Fibroblast of skin of scalp (primary cell): ENCODE results near the gene TCF4.

Source experiments
- DNase-seq: peaks from one replicate; pipeline ENCODE4 v3.0.0-alpha.2; 2013

The TCF4 gene

DNA sequence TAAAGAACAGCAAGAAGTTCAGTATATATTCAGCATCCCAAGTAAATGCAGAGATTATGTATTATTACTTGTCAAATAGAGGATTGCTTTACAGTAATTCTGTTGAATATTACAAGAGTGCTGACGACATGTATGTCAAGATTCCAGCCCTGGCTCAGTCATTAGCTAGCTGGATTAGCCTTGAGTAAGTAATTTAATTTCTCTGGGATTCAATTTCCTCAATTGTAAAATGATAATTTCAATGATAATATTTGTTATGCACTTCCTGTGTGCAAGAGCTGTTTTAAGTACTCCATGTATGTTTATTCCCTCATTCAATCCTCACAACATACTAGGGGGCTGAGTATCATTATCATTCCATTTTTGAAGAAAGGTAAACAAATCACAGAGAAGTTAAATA lies 44.0 kb downstream of the TCF4 start:
- DNase-seq, result no peak

DNA sequence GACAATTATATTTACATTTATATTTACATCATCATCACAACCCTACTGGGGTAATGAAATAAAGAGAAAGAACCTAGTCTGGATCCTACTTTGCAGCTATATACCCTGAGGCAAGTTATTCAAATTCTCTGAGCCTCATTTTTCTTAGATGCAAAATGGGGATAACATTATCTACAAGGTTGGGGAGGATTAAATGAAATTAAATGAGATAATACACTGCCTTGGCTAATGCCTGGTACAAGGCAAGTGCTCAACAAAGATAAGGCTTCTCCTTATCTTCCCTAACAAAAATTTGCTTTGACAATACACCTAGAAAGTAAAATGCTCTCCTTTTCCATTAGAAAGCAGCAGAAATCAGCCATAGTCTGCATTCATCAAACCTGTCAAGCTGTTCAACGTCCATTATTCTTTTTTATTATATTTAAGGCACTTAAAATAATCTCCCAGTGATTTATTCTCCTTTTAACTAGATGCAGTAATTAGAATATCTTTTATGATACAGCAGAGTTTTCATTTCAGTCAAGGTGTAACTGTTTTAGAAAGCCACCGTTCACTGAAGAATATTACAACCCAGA lies 44.8 kb downstream of the TCF4 start:
- DNase-seq, result no peak

- peak; percentile 13 for DNase-seq
Measured at GRCh38 chr18:55541571-55541970, 46.4 kb downstream of the TCF4 start.

GRCh38 chr18:55539240-55539639 lies 48.8 kb downstream of the TCF4 start:
- DNase-seq, result peak; percentile 49

DNA sequence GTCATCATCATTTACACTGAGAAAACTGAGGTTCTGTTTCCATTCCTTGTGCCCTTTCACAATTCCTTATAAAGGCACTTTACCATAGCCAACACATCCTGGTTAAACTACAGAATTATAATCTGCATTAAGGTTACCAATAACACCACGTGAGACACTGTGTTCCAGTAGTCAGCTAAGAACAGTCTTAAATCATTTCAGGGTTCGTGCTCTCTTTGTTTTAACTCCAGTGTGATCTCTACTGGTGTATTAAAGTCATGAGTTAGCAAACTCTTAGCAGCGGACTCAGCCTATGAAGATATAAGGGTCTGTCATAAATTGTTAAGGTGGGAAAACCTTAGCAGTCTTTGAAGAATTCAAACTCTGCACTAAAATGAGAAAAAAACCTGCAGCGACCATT lies 53.0 kb downstream of the TCF4 start:
- no peak for DNase-seq

DNA sequence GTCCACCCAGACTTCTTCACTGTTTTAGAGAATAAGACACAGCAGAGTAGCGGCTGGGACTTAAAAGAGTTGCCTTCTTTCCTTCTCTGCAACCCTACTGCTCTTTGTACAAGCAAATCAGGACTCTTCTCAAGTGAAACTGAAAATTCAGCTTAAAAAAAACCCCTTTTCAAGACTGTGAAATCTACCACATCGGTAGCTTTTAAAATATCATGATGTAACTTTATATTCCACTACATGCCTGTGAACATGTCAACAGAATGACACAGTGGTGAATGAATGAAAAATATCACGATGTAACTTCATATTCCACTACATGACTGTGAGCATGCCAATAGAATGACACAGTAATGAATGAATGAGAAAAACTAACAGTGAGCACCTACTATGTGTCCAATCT lies 53.4 kb downstream of the TCF4 start:
- peak; percentile 63 for DNase-seq

- DNase-seq, result no peak
Measured at GRCh38 chr18:55530166-55530565, 57.8 kb downstream of the TCF4 start.

DNA sequence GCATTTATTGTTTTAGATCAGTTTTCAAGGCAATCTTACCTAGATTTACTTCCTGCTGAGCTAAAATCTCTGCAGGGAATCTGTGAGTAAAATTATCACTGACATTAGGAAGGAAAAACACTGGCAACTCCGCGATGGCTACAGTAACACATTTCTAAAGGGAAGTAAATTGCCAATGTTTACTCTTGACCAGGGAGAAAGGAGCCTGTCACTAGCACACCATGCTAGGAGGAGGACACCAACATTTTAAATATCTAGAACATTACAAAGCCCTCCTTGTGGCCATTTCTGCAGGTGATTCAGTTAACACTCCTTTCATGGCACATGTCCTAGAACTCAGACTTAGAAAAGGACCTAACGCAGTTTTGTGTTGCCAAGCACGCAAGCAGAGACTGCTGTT lies 58.4 kb downstream of the TCF4 start:
- DNase-seq, result no peak

DNA sequence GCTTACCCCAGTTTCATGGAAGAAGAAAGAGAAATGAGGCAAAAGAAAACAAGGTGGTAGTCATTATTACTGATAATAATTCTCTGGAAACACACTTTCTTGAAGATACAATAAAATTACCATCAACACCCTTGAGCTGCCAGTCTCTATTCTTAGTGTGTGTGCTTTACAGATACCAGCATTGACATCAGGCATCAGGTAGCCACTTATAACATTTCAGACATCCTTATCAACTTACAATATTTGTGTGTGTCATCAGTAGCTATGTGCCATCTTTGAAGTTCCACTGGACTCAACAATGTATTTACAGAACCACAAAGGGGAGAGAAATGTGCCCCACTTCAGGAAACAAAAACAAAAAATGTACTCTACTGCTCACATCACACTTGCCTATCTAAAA lies 62.1 kb downstream of the TCF4 start:
- no peak for DNase-seq

- no peak for DNase-seq
Measured at GRCh38 chr18:55524353-55525073, 63.5 kb downstream of the TCF4 start.

GRCh38 chr18:55523001-55523400 lies 65.0 kb downstream of the TCF4 start:
- no peak for DNase-seq

DNA sequence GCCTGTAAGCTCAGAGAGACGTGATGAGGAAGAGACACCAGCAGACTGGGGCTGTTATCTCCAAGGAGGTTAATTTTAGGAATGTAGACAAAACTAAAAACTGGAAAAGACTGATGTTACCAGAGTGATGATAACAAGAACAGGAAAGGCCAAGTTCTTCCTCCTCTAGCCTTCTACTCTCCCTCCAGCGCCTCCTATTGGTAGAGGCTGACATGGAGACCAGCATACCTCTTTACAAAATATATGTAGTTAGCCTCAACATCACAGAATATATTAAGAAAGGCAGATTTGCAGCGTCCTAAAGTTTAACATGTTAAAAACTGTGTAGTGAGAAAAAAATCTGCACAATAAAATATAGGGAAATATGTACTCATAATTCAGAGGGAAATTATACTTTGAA lies 66.0 kb downstream of the TCF4 start:
- no peak for DNase-seq

DNA sequence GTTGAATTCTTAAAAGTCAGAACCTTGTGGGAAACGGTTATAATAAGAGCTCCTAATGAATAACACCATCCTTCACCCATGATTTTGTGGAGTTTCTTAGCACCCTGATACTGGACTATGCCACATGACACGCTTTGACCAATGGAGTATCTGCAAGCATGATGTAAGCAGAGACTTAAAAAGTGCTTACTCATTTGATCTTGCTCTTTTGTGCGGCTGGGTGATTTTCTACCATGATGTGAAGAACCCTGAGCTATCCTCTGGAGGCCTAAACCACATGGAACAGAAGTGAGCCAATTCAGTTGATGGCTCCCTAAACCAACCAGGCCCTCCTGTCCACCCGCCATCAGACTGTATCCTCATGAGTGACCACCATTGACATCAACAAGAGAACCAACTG lies 70.9 kb downstream of the TCF4 start:
- no peak for DNase-seq

DNA sequence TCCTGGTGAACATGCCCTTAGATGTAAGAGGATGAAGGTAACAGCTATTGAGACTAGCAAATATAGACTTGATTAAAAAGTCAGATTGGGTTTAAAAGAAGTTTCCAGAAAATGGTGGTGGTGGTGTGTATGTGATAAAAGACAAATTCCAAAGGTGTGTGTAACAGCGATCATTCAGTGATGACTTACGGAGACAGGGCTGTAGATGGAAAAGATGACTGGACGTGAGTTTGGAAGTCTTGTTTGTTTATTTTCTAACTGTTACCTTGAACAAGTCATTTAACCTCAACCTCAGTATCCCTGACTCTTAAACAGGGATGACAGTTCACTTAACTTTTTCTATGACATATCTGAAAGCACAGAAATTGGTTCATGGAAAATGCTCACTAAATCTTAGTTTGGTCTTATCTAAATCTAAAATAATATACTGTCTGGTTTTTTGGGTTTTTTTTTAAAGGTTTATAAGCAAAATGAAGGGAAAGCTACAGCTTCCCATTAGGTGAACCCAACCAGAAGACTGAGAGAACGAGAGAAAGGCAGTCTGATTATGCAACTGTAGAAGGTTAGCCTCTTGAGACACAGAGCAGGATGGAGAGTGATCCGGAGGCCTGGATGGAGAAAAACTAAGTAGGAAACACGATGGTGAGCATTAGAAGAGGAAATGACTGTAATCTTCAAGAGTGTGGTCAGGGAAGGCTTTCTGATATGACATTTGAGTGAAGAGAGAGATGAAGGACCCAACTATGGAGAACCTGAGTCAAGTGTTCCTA lies 71.9 kb downstream of the TCF4 start:
- DNase-seq, result peak; percentile 26

DNA sequence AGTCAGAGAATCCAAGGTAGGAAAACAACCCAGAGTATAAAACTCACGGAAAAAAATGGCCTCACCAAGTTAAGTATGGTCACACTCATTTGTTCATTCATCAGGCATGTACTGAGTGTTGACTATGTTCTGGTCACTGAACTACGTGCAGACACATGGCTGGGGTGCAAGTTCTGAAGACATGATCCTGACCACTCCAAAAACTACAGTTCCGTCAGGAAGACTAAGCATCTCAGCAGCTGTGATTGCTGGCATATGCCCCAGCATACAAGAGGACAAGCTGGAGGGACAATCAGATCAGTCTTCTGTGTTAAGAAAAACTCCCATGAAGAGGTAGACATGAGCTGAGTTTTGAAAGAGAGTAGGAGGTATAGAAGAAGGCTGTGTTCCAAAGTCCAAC lies 72.8 kb downstream of the TCF4 start:
- DNase-seq, result no peak

- peak; percentile 18 for DNase-seq
Measured at GRCh38 chr18:55513161-55513560, 74.8 kb downstream of the TCF4 start.

DNA sequence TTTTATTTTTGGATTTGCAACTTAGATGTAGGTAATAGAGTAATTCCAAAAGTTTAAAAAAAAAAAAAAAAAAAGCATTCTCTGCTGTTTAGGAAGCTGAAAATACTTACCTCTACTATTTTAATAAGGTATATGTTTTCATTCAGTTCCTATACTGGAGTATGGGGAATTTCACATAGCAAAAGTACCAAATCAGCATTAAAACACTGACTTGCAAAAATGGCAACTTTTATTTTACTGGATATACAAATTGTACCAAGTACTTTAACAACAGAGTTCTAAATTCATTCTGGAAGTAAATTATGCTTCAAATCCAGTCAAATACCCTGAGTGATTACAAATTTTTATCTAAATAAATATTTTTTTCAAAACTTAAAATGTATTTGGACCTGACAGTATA lies 76.7 kb downstream of the TCF4 start:
- no peak for DNase-seq

DNA sequence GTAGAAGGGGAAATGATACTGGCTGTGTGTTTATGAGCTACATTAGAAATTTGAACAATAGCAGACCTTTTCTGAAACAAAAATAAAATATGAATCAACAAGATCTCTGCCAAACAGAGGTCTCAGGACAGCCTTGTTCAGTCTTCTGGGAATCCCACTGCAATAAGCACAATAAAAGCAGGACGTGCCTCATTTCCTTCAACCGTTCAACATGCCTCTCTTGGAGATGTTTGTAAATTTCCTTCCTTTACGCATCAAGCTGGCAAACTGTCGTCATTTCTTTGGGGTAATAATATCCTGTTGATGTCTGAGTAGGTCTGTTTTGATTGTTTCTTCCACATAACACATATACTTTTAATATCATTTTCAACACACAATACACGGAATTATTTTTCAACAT lies 77.2 kb downstream of the TCF4 start:
- DNase-seq, result peak; percentile 52

DNA sequence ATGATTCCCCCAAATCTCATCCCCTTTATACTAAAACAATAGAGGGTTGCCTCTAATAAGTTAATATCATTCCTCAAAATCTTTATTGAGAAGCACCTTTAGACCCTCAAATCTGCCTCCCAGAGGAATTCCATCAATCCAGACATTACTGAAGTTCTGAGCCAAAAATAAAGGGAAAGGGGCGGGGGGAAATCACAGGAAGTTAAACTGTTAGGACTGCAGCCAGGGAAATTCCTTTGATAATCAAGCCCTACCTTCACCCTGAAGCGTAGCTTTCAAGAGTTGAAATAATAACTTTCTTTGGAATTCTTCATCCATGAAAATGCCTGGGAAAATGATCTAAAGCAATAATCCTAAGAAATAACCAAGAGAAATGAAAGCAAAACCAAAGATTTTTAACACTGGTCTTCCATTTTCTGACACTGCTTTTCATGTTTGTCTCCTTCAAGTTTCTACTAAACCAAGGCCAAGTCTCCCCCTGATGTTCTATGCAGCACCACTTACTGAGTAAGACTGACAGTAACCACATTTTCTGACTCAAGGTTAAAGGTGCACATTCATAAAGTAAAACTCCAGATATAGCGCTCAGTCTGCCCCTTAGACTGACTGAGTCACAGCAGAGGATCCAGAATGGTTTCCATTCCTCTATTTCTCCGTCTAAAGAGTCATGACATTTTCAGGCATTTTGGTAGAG lies 78.2 kb downstream of the TCF4 start:
- DNase-seq, result peak; percentile 66

GRCh38 chr18:55508651-55509050 lies 79.3 kb downstream of the TCF4 start:
- DNase-seq, result no peak

DNA sequence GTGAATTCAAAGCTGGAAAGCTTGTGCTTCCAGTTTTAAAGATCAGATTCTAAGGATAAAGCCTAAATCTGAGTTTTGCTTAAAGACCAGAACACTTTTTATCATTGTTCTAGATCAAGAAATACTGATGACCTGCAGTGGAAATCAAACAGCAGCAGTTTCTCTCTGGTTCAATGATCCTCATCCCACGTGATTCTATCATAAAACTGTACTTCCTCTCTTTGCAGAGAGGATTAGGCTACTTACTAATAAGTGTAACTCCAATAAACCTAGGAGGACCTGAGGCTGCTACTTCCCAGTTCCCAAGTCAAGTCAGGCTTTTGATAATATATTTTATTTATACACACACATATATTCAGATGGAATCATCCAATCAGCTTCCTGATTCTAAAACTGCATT lies 81.9 kb downstream of the TCF4 start:
- no peak for DNase-seq

DNA sequence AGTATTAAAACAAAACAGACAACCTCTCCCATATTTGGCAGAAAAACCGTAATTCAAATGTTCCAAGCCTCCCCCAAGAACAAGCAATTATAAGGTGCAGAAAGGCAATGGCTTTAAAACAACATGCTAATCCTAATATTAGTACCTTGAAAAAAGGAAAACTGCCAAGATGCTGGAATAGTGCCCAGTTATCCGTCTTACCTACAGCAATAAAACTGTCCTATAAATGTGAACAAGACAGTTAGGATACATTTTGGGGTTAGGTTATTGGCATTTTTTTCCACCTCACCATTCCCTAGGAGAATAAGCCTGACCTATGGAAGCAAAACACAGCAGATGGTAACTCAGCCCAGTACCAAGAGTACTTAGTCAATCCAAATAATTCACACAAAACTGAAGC lies 83.2 kb downstream of the TCF4 start:
- no peak for DNase-seq

- no peak for DNase-seq
Measured at GRCh38 chr18:55503167-55503820, 84.7 kb downstream of the TCF4 start.
